Tibial artery (tissue), 4 donors: ENCODE results near the gene DNAH8.

Experiments
- DNase-seq, 2 donors: peaks; one replicate each; pipeline ENCODE4 v3.0.0-alpha.2; 2019
- H3K27ac ChIP-seq, 2 donors: fragments of 200-600 bp; sonication (generic) in 1 of 2; 1 replicate in 1 of 2; 2 replicates in 1 of 2; pipeline ENCODE4 v1.5.1; 2018 to 2019; ENCODE audit warnings: mild to moderate bottlenecking in 1 of 2
- H3K27me3 ChIP-seq, 2 donors: fragments of 200-600 bp; sonication (generic) in 1 of 2; one replicate each; pipeline versions ENCODE4 v1.5.1 to v1.6.0; 2016 to 2019
- H3K36me3 ChIP-seq, 3 donors: fragments of 200-600 bp; sonication (generic) in 2 of 3; one replicate each; pipeline ENCODE4 v1.5.1; 2016 to 2019; ENCODE audit warnings: mild to moderate bottlenecking in 2 of 3
- H3K4me1 ChIP-seq, 4 donors: fragments of 200-600 bp; sonication (generic) in 2 of 4; 1 replicate in 3 of 4; 2 replicates in 1 of 4; pipeline ENCODE4 v1.5.1; 2016 to 2019
- H3K4me3 ChIP-seq, 2 donors: fragments of 200-600 bp; sonication (generic) in 1 of 2; 1 replicate in 1 of 2; 2 replicates in 1 of 2; pipeline ENCODE4 v1.5.1; 2018 to 2019; ENCODE audit warnings: mild to moderate bottlenecking in 2 of 2
- H3K9me3 ChIP-seq, 3 donors: fragments of 200-600 bp; sonication (generic) in 1 of 3; one replicate each; pipeline ENCODE4 v1.5.1; 2016 to 2019
- intact Hi-C: fragments of 100-400 bp; cut with DNase I; formaldehyde crosslinking; loops from one replicate; pipeline ENCODE4 v1.15.0; 2023; ENCODE audit warnings: low total_unique reads
- TF ChIP-seq, protein P1 (sequence below), 2 experiments: fragments of 200-600 bp in 1 of 2; fragments of 450-650 bp in 1 of 2; IDR thresholded peaks; one replicate each; pipeline ENCODE4 v1.5.1; 2017 to 2019; ENCODE audit warnings: antibody characterized with exemption in 2 of 2, mild to moderate bottlenecking in 1 of 2, moderate library complexity in 1 of 2

DNAH8 gene

DNA sequence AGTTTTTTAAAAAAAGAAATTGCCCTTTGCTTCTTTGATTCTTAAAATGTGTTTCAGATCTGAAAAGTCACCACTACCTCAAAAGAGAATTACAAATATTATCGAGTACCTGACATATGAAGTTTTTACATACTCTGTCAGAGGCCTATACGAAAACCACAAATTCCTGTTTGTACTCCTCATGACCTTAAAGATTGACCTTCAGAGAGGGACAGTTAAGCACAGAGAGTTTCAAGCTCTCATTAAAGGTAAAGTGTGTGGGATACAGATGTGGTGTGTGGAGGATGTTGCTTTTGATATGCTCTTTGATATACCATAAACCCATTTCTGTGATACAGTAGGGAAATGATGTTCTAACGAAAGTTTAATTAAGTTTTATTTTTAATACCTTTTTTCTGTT lies 223.6 kb downstream of the DNAH8 start:
- Histone ChIP-seq H3K36me3 (no peaks in the 10 kb centered on the region), H3K9me3 (no peaks in the 10 kb centered on the region), H3K4me3 (no peak overlapping the region), H3K27me3 (peaks cover 0 to 7% of the 10 kb centered on the region in 2 donors), H3K27ac (no peak overlapping the region), H3K4me1 (no peaks in the 10 kb centered on the region)
- TF ChIP-seq, protein P1, sequence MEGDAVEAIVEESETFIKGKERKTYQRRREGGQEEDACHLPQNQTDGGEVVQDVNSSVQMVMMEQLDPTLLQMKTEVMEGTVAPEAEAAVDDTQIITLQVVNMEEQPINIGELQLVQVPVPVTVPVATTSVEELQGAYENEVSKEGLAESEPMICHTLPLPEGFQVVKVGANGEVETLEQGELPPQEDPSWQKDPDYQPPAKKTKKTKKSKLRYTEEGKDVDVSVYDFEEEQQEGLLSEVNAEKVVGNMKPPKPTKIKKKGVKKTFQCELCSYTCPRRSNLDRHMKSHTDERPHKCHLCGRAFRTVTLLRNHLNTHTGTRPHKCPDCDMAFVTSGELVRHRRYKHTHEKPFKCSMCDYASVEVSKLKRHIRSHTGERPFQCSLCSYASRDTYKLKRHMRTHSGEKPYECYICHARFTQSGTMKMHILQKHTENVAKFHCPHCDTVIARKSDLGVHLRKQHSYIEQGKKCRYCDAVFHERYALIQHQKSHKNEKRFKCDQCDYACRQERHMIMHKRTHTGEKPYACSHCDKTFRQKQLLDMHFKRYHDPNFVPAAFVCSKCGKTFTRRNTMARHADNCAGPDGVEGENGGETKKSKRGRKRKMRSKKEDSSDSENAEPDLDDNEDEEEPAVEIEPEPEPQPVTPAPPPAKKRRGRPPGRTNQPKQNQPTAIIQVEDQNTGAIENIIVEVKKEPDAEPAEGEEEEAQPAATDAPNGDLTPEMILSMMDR (IDR thresholded peaks at IDR 0.05), result no peak
- intact Hi-C loops, result no loop called here
- DNase-seq, result no peak

DNA sequence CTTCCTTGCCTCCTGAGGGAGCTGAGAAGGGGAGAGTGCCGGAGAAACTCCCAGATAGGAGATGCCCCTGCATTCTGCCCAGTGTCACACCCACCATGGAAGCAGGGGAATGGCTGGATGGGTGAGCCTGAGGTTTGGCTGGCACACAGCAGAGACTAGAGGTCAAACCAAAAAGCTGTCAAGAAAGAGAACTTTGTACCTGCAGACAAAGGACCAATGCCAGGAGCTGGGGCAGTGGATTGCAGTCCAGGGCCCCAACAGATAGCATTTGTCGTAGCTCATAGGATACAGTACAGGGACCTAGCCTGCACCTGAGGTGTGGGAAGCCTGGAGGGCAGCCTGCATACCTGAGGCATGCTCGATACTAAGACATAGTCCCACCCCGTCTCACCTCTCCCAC lies 227.3 kb downstream of the DNAH8 start:
- TF ChIP-seq, protein P1 (IDR thresholded peaks at IDR 0.05), result no peak
- DNase-seq, result no peak
- no peaks in the 10 kb centered on the region for H3K36me3 ChIP-seq
- intact Hi-C loops, result no loop called here
- H3K27me3 ChIP-seq, result peaks cover 0 to 7% of the 10 kb centered on the region in 2 donors
- H3K9me3 ChIP-seq, result no peaks in the 10 kb centered on the region
- H3K4me1 ChIP-seq, result no peaks in the 10 kb centered on the region
- no peak overlapping the region for H3K27ac ChIP-seq
- H3K4me3 ChIP-seq, result no peak overlapping the region

DNA sequence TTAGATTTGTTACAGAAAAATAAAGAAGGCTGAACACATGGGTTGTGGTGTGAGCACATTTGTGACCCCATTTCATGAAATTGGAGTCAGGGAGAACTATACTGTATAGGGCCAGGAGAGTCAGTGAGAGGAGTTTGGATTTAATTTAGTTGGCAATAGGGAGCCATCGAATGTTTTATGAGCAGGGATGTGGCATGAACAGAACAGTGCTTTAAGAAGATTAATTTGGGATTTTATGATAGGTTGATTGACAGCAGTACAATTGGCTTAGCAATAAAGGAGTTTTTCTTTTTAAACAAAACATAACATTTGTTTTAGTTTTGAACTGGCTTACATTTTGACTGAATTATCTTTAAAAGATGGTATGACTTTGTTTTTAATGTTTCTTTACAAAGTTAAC lies 227.9 kb downstream of the DNAH8 start:
- no peak overlapping the region for H3K27ac ChIP-seq
- no peak overlapping the region for H3K4me3 ChIP-seq
- no peaks in the 10 kb centered on the region for H3K4me1 ChIP-seq
- DNase-seq, result no peak
- H3K27me3 ChIP-seq, result peaks cover 0 to 7% of the 10 kb centered on the region in 2 donors
- intact Hi-C loops, result no loop called here
- TF ChIP-seq, protein P1 (IDR thresholded peaks at IDR 0.05), result no peak
- no peaks in the 10 kb centered on the region for H3K9me3 ChIP-seq
- H3K36me3 ChIP-seq, result no peaks in the 10 kb centered on the region

DNA sequence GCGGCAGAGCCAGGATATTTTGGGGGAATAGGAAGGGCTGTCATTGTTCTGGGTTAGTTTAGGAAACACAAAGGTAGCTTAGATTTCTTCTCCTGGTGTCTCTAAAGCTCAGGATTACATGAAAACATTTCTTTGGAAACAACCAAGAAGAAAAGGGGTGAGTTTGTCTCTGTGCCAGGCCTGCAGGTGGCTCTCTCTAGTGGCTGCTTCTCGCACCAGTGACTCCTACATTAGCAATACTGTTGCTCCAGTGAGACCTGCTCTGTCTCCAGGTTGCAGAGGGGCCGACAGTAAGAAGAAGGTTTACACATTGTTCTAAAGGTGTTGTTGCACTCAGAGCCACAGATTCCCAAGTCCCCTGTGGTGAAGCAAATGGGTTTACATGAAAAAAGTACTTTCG lies 228.9 kb downstream of the DNAH8 start:
- Histone ChIP-seq H3K36me3 (no peaks in the 10 kb centered on the region), H3K27me3 (peaks cover 0 to 7% of the 10 kb centered on the region in 2 donors), H3K4me1 (no peaks in the 10 kb centered on the region), H3K4me3 (no peak overlapping the region), H3K27ac (no peak overlapping the region), H3K9me3 (no peaks in the 10 kb centered on the region)
- TF ChIP-seq, protein P1 (IDR thresholded peaks at IDR 0.05), result no peak
- intact Hi-C loops, result no loop called here
- no peak for DNase-seq

DNA sequence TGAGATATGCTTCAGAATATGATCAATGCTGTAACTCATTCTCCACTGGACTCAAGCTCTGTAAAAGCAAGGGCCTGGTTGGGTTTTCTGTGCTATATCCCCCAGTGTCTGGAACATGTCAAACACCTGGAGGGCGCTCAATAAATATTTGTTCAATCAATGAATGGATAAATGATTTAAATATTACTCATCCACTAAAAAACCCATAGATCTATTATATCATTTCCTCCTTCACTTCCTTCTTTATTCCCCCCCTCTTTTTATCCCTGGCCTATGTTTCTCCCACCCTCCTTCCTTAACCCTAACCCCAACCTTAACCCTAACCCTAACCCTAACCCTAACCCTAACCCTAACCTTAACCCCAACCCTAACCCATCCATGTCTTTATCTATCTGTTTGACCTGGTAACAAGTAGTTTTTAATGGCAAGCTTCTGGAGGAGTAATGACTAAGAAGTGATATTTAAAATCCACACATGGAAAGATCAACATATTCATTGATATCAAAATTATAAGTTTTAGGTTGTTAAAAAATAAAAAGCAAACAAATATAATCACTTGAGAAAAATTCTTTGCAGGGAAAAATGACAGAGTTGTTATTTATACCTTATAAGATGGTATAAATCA lies 229.7 kb downstream of the DNAH8 start:
- no peak overlapping the region for H3K4me3 ChIP-seq
- H3K36me3 ChIP-seq, result no peaks in the 10 kb centered on the region
- no peaks in the 10 kb centered on the region for H3K4me1 ChIP-seq
- DNase-seq, result no peak
- H3K9me3 ChIP-seq, result no peaks in the 10 kb centered on the region
- peaks cover 0 to 7% of the 10 kb centered on the region in 2 donors for H3K27me3 ChIP-seq
- TF ChIP-seq, protein P1 (IDR thresholded peaks at IDR 0.05), result no peak
- intact Hi-C loops, result no loop called here
- no peak overlapping the region for H3K27ac ChIP-seq

DNA sequence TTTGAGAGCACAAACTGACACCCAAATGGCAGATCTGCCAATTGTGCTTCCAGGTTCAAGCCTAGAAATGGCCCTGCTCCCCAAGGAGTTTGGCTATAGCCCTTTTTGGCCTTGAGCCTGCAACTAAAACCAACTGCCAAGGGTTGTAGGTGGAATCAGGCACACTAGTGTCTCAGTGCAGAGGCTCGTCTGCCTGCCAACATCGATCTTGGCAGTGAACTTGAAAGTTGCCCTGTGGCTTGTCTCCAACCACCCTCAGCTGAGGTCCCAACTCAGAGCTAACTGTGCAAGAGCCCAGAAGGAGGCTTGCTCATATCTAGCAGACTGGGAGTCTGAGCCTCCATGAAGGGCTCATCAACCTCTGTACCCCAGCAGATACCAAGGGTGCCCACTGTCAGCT lies 240.8 kb downstream of the DNAH8 start:
- no peak for DNase-seq
- TF ChIP-seq, protein P1 (IDR thresholded peaks at IDR 0.05), result no peak
- no peak overlapping the region for H3K4me3 ChIP-seq
- H3K36me3 ChIP-seq, result no peaks in the 10 kb centered on the region
- H3K9me3 ChIP-seq, result no peaks in the 10 kb centered on the region
- no peak overlapping the region for H3K27ac ChIP-seq
- intact Hi-C loops, result no loop called here
- H3K4me1 ChIP-seq, result no peaks in the 10 kb centered on the region
- H3K27me3 ChIP-seq, result peaks cover 0 to 5% of the 10 kb centered on the region in 2 donors
